Endothelial cell of umbilical vein (primary cell): ENCODE measurements around the gene FOXJ3. TPM values are rescaled to one million over a fixed set of nuclear protein-coding genes. Genes with fewer than 3 reads are reported as not detected.

ENCODE experiments used
- BruUV-seq: library from RNA; stranded (reverse); fragments of 400-500 nt; replicated peaks from 2 replicates; lab custom pipeline; 2021; lab: Mats Ljungman, UMichigan
- CTCF ChIA-PET: fragments of 300-600, 350-600 bp; sonication (Branson Sonifier 250); formaldehyde crosslinking; loops from one replicate; lab custom pipeline; 2021; ENCODE audit warnings: antibody characterized with exemption, inconsistent platforms; lab: Charles Lee
- POLR2A ChIA-PET: fragments of 300-600, 350-600 bp; sonication (Branson Sonifier 250); formaldehyde crosslinking; loops from one replicate; lab custom pipeline; 2021; ENCODE audit warnings: antibody characterized with exemption, inconsistent platforms; lab: Charles Lee
- DNase-seq: peaks from one replicate; pipeline ENCODE4 v3.0.0-alpha.2; 2011; ENCODE audit warnings: low read depth, low spot score
- FAIRE-seq: peaks from 2 replicates; lab custom pipeline; 2011; peaks lifted over from hg19 to GRCh38; lab: Jason Lieb, UNC
- H2AFZ ChIP-seq: 2 replicates; pipeline ENCODE4 v1.6.0; 2012; ENCODE audit warnings: low read depth, low read length, control low read depth, inconsistent platforms
- H3K27ac ChIP-seq: 2 replicates; pipeline ENCODE4 v1.5.1; 2011; ENCODE audit warnings: low read depth, mild to moderate bottlenecking, control low read depth, low read length, moderate library complexity; ENCODE audit not compliant: insufficient read depth
- H3K27me3 ChIP-seq, 2 experiments: 2 replicates each; pipeline versions ENCODE4 v1.6.0 to v1.6.1; 2011; ENCODE audit warnings: low read length in 2 of 2, mixed read lengths in 1 of 2; ENCODE audit not compliant: control insufficient read depth in 2 of 2, insufficient read depth in 2 of 2
- H3K36me3 ChIP-seq, 2 experiments: 2 replicates in 1 of 2; 3 replicates in 1 of 2; pipeline ENCODE4 v1.5.1; 2011; ENCODE audit warnings: low read length in 2 of 2, mild to moderate bottlenecking in 1 of 2, moderate library complexity in 1 of 2; ENCODE audit not compliant: control insufficient read depth in 2 of 2, insufficient read depth in 2 of 2; ENCODE audit errors: extremely low read depth in 1 of 2
- H3K4me1 ChIP-seq: 3 replicates; pipeline ENCODE4 v1.5.1; 2011; ENCODE audit warnings: mild to moderate bottlenecking, low read length; ENCODE audit not compliant: control insufficient read depth, insufficient read depth; ENCODE audit errors: extremely low read depth
- H3K4me2 ChIP-seq: 2 replicates; pipeline ENCODE4 v1.6.1; 2011; ENCODE audit warnings: low read length, control low read depth, mixed read lengths; ENCODE audit not compliant: insufficient read depth
- H3K4me3 ChIP-seq, 3 experiments: fragments of 200-600 bp in 1 of 3; sonication (generic), shearing (Covaris generic) in 1 of 3; replicated peaks in 1 of 3; 2 replicates each; pipeline ENCODE4 v1.5.1; 2011 to 2016; ENCODE audit warnings: control low read depth in 3 of 3, low read length in 3 of 3, mild to moderate bottlenecking in 2 of 3, inconsistent platforms in 1 of 3, low read depth in 1 of 3, moderate library complexity in 1 of 3; ENCODE audit not compliant: insufficient read depth in 1 of 3
- H3K79me2 ChIP-seq: 2 replicates; pipeline ENCODE4 v1.6.0; 2012; ENCODE audit warnings: low read length, inconsistent platforms; ENCODE audit not compliant: control insufficient read depth, insufficient read depth
- H3K9ac ChIP-seq: replicated peaks from 2 replicates; pipeline ENCODE3; 2011; ENCODE audit warnings: low read length, control low read depth; ENCODE audit not compliant: insufficient read depth; ENCODE audit errors: extremely low read depth
- H3K9me1 ChIP-seq: replicated peaks from 3 replicates; pipeline ENCODE4 v1.6.0; 2011; ENCODE audit warnings: mild to moderate bottlenecking, low read length; ENCODE audit not compliant: control insufficient read depth, insufficient read depth; ENCODE audit errors: extremely low read depth
- H3K9me3 ChIP-seq: replicated peaks from 2 replicates; pipeline ENCODE4 v1.5.1; 2012; ENCODE audit warnings: low read length, inconsistent platforms; ENCODE audit not compliant: control insufficient read depth, insufficient read depth
- H4K20me1 ChIP-seq: replicated peaks from 2 replicates; pipeline ENCODE3; 2011; ENCODE audit warnings: mild to moderate bottlenecking, low read length; ENCODE audit not compliant: control insufficient read depth, insufficient read depth; ENCODE audit errors: extremely low read depth
- EZH2 ChIP-seq: IDR thresholded peaks from 2 replicates; pipeline ENCODE4 v1.6.1; 2012; ENCODE audit warnings: borderline replicate concordance, low read depth, mild to moderate bottlenecking, moderate library complexity, low read length, inconsistent platforms; ENCODE audit not compliant: severe bottlenecking
- FOS ChIP-seq: IDR thresholded peaks from 2 replicates; pipeline ENCODE4 v1.6.1; 2011; ENCODE audit warnings: mild to moderate bottlenecking, low read length, moderate library complexity, borderline replicate concordance; ENCODE audit not compliant: insufficient read depth
- GATA2 ChIP-seq: IDR thresholded peaks from 2 replicates; pipeline ENCODE4 v1.7.0; 2011; ENCODE audit warnings: low read depth, mild to moderate bottlenecking, moderate library complexity, mixed read lengths, low read length; ENCODE audit not compliant: insufficient read length, insufficient read depth
- JUN ChIP-seq: IDR thresholded peaks from 2 replicates; pipeline ENCODE4 v1.6.1; 2011; ENCODE audit warnings: borderline replicate concordance, low read depth; ENCODE audit not compliant: insufficient read length, insufficient read depth
- MYC ChIP-seq: IDR thresholded peaks from one replicate; pipeline ENCODE4 v1.6.1; 2011; ENCODE audit warnings: mild to moderate bottlenecking, low read depth, low read length
- POLR2A ChIP-seq: IDR thresholded peaks from 2 replicates; pipeline ENCODE4 v1.6.1; 2012; ENCODE audit warnings: low read depth, mild to moderate bottlenecking, control low read depth, low read length
- POLR2AphosphoS5 ChIP-seq: IDR thresholded peaks from 2 replicates; pipeline ENCODE4 v1.6.1; 2012; ENCODE audit warnings: low read depth, mild to moderate bottlenecking, control low read depth, low read length, moderate library complexity; ENCODE audit not compliant: insufficient read depth
- dilution Hi-C: fragments of 300-500 bp; cut with MboI; formaldehyde crosslinking; loops from one replicate; pipeline ENCODE4 v1.15.0; 2019; ENCODE audit warnings: low sequenced_read_pairs; ENCODE audit not compliant: extremely low pct_ligation_motif_present
- intact Hi-C: fragments of 100-400 bp; cut with micrococcal nuclease; formaldehyde crosslinking; loops from one replicate; pipeline ENCODE4 v1.10.0; 2022
- polyA plus RNA-seq, 4 experiments: library from polyadenylated mRNA; depleted of rRNA in 3 of 4; stranded (reverse) in 3 of 4; unstranded in 1 of 4; fragments of >200 nt; gene quantifications; 2 replicates each; pipeline versions ENCODE4 v1.2.1 to v1.2.3, GENCODE V29; 2011 to 2012; ENCODE audit warnings: missing spikeins in 1 of 4
- total RNA-seq: library from RNA; stranded (reverse); gene quantifications from 2 replicates; pipeline ENCODE4 v1.2.3, GENCODE V29; 2021
- TF ChIP-seq, protein P1 (sequence below), 2 donors: IDR thresholded peaks; 1 replicate in 1 of 2; 2 replicates in 1 of 2; pipeline ENCODE4 v1.5.1; 2011; ENCODE audit warnings: low read length in 2 of 2, mild to moderate bottlenecking in 2 of 2, moderate library complexity in 2 of 2, control low read depth in 1 of 2, inconsistent platforms in 1 of 2, low read depth in 1 of 2; ENCODE audit not compliant: insufficient read depth in 1 of 2; ENCODE audit errors: extremely low read depth in 1 of 2
- TF ChIP-seq, protein P2 (sequence below): IDR thresholded peaks from 2 replicates; pipeline ENCODE4 v1.6.1; 2011; ENCODE audit not compliant: insufficient read depth, insufficient read length

FOXJ3 gene
- total and polyA plus RNA-seq, 2 donors (not counting 3 experiments of a cell fraction or from before 2014, with no cell fraction given), result 34.7 to 38.8 TPM

GRCh38 chr1:42181687-42182086, 153.3 kb downstream of the FOXJ3 start:
- Histone ChIP-seq H4K20me1 (no peaks in the 10 kb centered on the region), H3K4me1 (peaks cover 41% of the 10 kb centered on the region), H3K27ac (no peak overlapping the region), H2AFZ (no peak overlapping the region), H3K36me3 (peaks cover 0 to 2% of the 10 kb centered on the region in 2 experiments), H3K79me2 (no peaks in the 10 kb centered on the region), H3K9ac (no peak overlapping the region), H3K9me1 (no peaks in the 10 kb centered on the region), H3K4me3 (no peak overlapping the region), H3K4me2 (no peak overlapping the region), H3K9me3 (no peaks in the 10 kb centered on the region), H3K27me3 (no peaks in the 10 kb centered on the region)
- no peak for DNase-seq
- TF ChIP-seq FOS, result no peak
- no peak for TF ChIP-seq EZH2
- TF ChIP-seq JUN, result no peak
- TF ChIP-seq, protein P1, sequence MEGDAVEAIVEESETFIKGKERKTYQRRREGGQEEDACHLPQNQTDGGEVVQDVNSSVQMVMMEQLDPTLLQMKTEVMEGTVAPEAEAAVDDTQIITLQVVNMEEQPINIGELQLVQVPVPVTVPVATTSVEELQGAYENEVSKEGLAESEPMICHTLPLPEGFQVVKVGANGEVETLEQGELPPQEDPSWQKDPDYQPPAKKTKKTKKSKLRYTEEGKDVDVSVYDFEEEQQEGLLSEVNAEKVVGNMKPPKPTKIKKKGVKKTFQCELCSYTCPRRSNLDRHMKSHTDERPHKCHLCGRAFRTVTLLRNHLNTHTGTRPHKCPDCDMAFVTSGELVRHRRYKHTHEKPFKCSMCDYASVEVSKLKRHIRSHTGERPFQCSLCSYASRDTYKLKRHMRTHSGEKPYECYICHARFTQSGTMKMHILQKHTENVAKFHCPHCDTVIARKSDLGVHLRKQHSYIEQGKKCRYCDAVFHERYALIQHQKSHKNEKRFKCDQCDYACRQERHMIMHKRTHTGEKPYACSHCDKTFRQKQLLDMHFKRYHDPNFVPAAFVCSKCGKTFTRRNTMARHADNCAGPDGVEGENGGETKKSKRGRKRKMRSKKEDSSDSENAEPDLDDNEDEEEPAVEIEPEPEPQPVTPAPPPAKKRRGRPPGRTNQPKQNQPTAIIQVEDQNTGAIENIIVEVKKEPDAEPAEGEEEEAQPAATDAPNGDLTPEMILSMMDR (IDR thresholded peaks at IDR 0.05; ENCODE audit: extremely low read depth in 1 of 2, insufficient read depth in 1 of 2, low read depth in 1 of 2, low read length in 2 of 2), result no peak
- TF ChIP-seq, protein P2, sequence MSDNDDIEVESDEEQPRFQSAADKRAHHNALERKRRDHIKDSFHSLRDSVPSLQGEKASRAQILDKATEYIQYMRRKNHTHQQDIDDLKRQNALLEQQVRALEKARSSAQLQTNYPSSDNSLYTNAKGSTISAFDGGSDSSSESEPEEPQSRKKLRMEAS, result no peak
- no peak for TF ChIP-seq GATA2
- TF ChIP-seq POLR2A, result no peak
- no peak for TF ChIP-seq MYC
- TF ChIP-seq POLR2AphosphoS5, result no peak
- no TSS peak for BruUV-seq
- ChIA-PET CTCF (no interaction called here), POLR2A (no interaction called here)
- no peak for FAIRE-seq
- dilution Hi-C loops, result no loop called here
- intact Hi-C loops, result no loop called here
